ENCODE measurements around the gene AKR7A2.

- no peak for TF ChIP-seq CTCF (IDR thresholded peaks at IDR 0.05)
- TF ChIP-seq POLR2A (IDR thresholded peaks at IDR 0.05): no peak
Measured at GRCh38 chr1:19351873-19352272, 39.9 kb upstream of the AKR7A2 start.
